Astrocyte of the cerebellum (primary cell): ENCODE data around the gene ZNF559.
"Not testable (repeated sequence)": the region's sequence is repeated elsewhere in the genome, so short reads cannot be mapped to it uniquely, and the experiment has no call there.

Experiments
- DNase-seq: peaks from one replicate; pipeline ENCODE4 v3.0.0-alpha.2; 2011; ENCODE audit warnings: low read depth
- H3K4me3 ChIP-seq: 2 replicates; pipeline ENCODE4 v1.5.1; 2011; ENCODE audit warnings: mild to moderate bottlenecking, low read depth, low read length, moderate library complexity
- CTCF ChIP-seq: IDR thresholded peaks from 2 replicates; pipeline ENCODE4 v1.5.1; 2012; ENCODE audit warnings: low read length, low read depth, moderate library complexity, mild to moderate bottlenecking; ENCODE audit errors: missing control alignments
- in situ Hi-C: cut with HindIII; loops from 2 replicates; pipeline ENCODE4 v1.10.0; 2017; ENCODE audit warnings: low sequenced_read_pairs

The ZNF559 gene

GRCh38 chr19:9309139-9309973 lies 14.6 kb upstream of the ZNF559 start, which contains the start of gene ZNF699:
ZNF699 (minus strand) TSS chr19:9309838; CDS start chr19:9305119, 4,719 bp downstream.
- in situ Hi-C loops: no loop called here
- TF ChIP-seq CTCF: no peak
- H3K4me3 ChIP-seq: peak within 1 kb of the TSS; percentile 92
- peak; percentile 96 for DNase-seq

- in situ Hi-C loops: no loop called here
- peak; percentile 79 for DNase-seq
- peak overlapping the region; percentile 92 for H3K4me3 ChIP-seq
- TF ChIP-seq CTCF: no peak
Observed at GRCh38 chr19:9309974-9310446, 14.0 kb upstream of the ZNF559 start.

DNA sequence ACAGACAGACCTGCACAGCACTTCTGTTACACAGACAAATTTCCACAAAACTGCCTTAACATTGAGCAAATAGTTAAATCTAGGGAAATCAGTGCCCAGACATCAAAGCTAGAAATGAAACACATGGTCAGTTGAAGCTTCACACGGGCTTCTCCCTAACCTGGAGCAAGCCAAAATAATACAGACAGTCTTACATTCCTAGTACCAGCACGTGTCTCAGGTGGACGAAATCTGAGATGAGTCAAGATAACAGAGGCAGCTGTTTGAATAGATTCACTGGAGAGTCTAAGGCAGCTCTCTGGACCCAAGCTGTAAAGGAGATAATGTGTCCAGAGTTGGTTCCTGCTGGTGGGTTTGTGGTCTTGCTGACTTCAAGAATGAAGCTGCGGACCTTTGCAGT lies 10.2 kb upstream of the ZNF559 start:
- H3K4me3 ChIP-seq: no peak overlapping the region
- TF ChIP-seq CTCF: no peak
- no peak for DNase-seq
- in situ Hi-C loops: no loop called here

DNA sequence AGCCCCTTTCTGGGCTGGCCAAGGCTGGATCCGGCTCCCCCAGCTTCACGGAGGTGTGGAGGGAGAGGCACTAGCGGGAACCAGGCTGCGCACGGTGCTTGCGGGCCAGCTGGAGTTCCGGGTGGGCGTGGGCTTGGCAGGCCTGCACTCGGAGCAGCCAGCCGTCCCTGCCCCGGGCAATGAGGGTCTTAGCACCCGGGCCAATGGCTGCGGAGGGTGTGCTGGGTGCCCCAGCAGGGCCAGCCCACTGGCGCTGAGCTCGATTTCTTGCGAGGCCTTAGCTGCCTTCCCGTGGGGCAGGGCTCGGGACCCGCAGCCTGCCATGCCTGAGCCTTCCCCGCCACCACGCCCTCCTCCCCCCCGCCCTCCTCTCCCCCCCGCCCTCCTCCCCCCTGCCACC lies 2.6 kb upstream of the ZNF559 start:
- DNase-seq: no peak
- no peak overlapping the region for H3K4me3 ChIP-seq
- in situ Hi-C loops: no loop called here
- TF ChIP-seq CTCF: no peak

GRCh38 chr19:9321756-9322155 lies 2.2 kb upstream of the ZNF559 start:
- DNase-seq, H3K4me3 ChIP-seq, in situ Hi-C loops: not testable (repeated sequence)

GRCh38 chr19:9322201-9322600 lies 1.8 kb upstream of the ZNF559 start:
- H3K4me3 ChIP-seq, DNase-seq, in situ Hi-C loops: not testable (repeated sequence)

DNA sequence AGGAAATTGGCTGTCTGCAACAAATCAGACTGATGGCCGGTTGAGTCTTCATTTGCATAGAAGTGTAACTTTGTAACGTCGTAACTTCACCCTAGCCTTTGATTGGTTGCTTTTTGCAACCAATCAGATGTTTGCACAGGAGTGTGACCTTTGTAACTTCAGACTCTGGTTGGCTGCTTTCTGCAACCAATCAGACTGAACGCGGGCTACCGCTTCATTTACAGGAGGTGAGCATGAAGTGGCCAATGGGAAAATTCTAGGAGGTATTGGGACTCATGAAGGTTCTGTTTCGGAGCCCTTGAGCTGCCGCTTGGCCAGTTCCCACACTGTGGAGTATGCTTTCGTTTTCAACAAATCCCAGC lies 441 bp upstream of the ZNF559 start:
- peak overlapping the region; percentile 78 for H3K4me3 ChIP-seq
- in situ Hi-C loops: no loop called here
- no peak for DNase-seq
- no peak for TF ChIP-seq CTCF

GRCh38 chr19:9324584-9324962 lies 594 bp downstream of the ZNF559 start:
- no peak for TF ChIP-seq CTCF
- H3K4me3 ChIP-seq: peak overlapping the region; percentile 78
- no peak for DNase-seq
- in situ Hi-C loops: no loop called here
